Measurements from ENCODE around the gene ELMO1.

ELMO1 gene

GRCh38 chr7:37108615-37109014, 340.0 kb downstream of the ELMO1 start:
- DNase-seq (ENCODE audit: low read depth in 2 of 3, low spot score in 1 of 3): no peak

- no peak for DNase-seq (ENCODE audit: low read depth in 2 of 3, low spot score in 1 of 3)
Measured at GRCh38 chr7:37107047-37107750, 341.5 kb downstream of the ELMO1 start.

- no peak for DNase-seq (ENCODE audit: low read depth in 2 of 3, low spot score in 1 of 3)
Measured at GRCh38 chr7:37105762-37106161, 342.9 kb downstream of the ELMO1 start.

GRCh38 chr7:37104822-37105518, 343.7 kb downstream of the ELMO1 start:
- no peak for DNase-seq (ENCODE audit: low read depth in 2 of 3, low spot score in 1 of 3)

- no peak for DNase-seq (ENCODE audit: low read depth in 2 of 3, low spot score in 1 of 3)
Measured at GRCh38 chr7:37102518-37103137, 346.0 kb downstream of the ELMO1 start.

- DNase-seq (ENCODE audit: low read depth in 2 of 3, low spot score in 1 of 3): no peak
Measured at GRCh38 chr7:37100735-37101331, 347.8 kb downstream of the ELMO1 start.

GRCh38 chr7:37098762-37099161, 349.9 kb downstream of the ELMO1 start:
- no peak for DNase-seq (ENCODE audit: low read depth in 2 of 3, low spot score in 1 of 3)

- DNase-seq (ENCODE audit: low read depth in 2 of 3, low spot score in 1 of 3): no peak
Measured at GRCh38 chr7:37097983-37098382, 350.7 kb downstream of the ELMO1 start.

GRCh38 chr7:37097276-37097675, 351.4 kb downstream of the ELMO1 start:
- DNase-seq (ENCODE audit: low read depth in 2 of 3, low spot score in 1 of 3): no peak

GRCh38 chr7:37096341-37096740, 352.3 kb downstream of the ELMO1 start:
- no peak for DNase-seq (ENCODE audit: low read depth in 2 of 3, low spot score in 1 of 3)

- DNase-seq (ENCODE audit: low read depth in 2 of 3, low spot score in 1 of 3): no peak
Measured at GRCh38 chr7:37095122-37095521, 353.5 kb downstream of the ELMO1 start.

- no peak for DNase-seq (ENCODE audit: low read depth in 2 of 3, low spot score in 1 of 3)
Measured at GRCh38 chr7:37093257-37093656, 355.4 kb downstream of the ELMO1 start.

- no peak for DNase-seq (ENCODE audit: low read depth in 2 of 3, low spot score in 1 of 3)
Measured at GRCh38 chr7:37092548-37092947, 356.1 kb downstream of the ELMO1 start.

- no peak for DNase-seq (ENCODE audit: low read depth in 2 of 3, low spot score in 1 of 3)
Measured at GRCh38 chr7:37089972-37090371, 358.7 kb downstream of the ELMO1 start.

- no peak for DNase-seq (ENCODE audit: low read depth in 2 of 3, low spot score in 1 of 3)
Measured at GRCh38 chr7:37085600-37085999, 363.1 kb downstream of the ELMO1 start.

- DNase-seq (ENCODE audit: low read depth in 2 of 3, low spot score in 1 of 3): no peak
Measured at GRCh38 chr7:37084303-37084702, 364.4 kb downstream of the ELMO1 start.

GRCh38 chr7:37083311-37084096, 365.2 kb downstream of the ELMO1 start:
- DNase-seq (ENCODE audit: low read depth in 2 of 3, low spot score in 1 of 3): no peak

- peak; percentile 21 to 25 (median 24) for DNase-seq (ENCODE audit: low read depth in 2 of 3, low spot score in 1 of 3)
Measured at GRCh38 chr7:37081436-37081835, 367.2 kb downstream of the ELMO1 start.

- no peak for DNase-seq (ENCODE audit: low read depth in 2 of 3, low spot score in 1 of 3)
Measured at GRCh38 chr7:37079420-37079819, 369.2 kb downstream of the ELMO1 start.

GRCh38 chr7:37076668-37077067, 372.0 kb downstream of the ELMO1 start:
- DNase-seq (ENCODE audit: low read depth in 2 of 3, low spot score in 1 of 3): no peak

- DNase-seq (ENCODE audit: low read depth in 2 of 3, low spot score in 1 of 3): no peak
Measured at GRCh38 chr7:37074370-37074769, 374.3 kb downstream of the ELMO1 start.
